ENCODE data around the gene ZNF536.
"Not testable (repeated sequence)": the region's sequence is repeated elsewhere in the genome, so short reads cannot be mapped to it uniquely, and the experiment has no call there.

ZNF536 gene

DNA sequence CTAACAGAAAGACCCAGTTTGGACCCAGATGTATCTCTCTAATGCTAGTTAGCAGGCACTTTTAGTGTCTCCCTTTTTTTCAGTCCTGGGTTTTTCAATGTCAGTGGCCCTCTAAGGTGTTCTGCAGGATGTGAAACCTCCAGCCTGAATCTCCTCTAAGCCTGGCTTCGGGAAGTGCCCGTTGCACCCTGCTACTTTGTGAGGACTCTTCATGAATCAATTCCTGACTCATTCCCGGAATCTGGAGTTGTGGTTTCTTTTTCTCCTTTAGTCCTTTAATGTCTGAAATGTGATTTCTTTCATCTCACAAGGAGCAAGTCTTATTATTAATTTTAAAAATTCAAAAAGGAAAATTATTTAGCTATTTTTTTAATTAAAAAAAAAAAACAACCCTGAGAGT is 116.0 kb downstream of the ZNF536 start:
- peaks cover 12% of the 10 kb centered on the region for H3K27me3 ChIP-seq (ENCODE audit: low read depth, low read length)
- H3K36me3 ChIP-seq (replicated peaks; ENCODE audit: low read depth, low read length) = no peaks in the 10 kb centered on the region
- TF ChIP-seq, protein P1, sequence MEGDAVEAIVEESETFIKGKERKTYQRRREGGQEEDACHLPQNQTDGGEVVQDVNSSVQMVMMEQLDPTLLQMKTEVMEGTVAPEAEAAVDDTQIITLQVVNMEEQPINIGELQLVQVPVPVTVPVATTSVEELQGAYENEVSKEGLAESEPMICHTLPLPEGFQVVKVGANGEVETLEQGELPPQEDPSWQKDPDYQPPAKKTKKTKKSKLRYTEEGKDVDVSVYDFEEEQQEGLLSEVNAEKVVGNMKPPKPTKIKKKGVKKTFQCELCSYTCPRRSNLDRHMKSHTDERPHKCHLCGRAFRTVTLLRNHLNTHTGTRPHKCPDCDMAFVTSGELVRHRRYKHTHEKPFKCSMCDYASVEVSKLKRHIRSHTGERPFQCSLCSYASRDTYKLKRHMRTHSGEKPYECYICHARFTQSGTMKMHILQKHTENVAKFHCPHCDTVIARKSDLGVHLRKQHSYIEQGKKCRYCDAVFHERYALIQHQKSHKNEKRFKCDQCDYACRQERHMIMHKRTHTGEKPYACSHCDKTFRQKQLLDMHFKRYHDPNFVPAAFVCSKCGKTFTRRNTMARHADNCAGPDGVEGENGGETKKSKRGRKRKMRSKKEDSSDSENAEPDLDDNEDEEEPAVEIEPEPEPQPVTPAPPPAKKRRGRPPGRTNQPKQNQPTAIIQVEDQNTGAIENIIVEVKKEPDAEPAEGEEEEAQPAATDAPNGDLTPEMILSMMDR (IDR thresholded peaks at IDR 0.05; ENCODE audit: low read depth, low read length) = no peak
- TF ChIP-seq EZH2phosphoT487 (IDR thresholded peaks at IDR 0.05; ENCODE audit: low read depth) = no peak
- H3K4me2 ChIP-seq (ENCODE audit: low read length) = no peak overlapping the region
- H3K4me1 ChIP-seq (ENCODE audit: low read length) = no peaks in the 10 kb centered on the region
- no peak overlapping the region for H2AFZ ChIP-seq (ENCODE audit: low read depth, low read length)
- H4K20me1 ChIP-seq (ENCODE audit: insufficient read depth, low read length) = no peaks in the 10 kb centered on the region
- no peaks in the 10 kb centered on the region for H3K79me2 ChIP-seq (ENCODE audit: low read length)
- no peak overlapping the region for H3K27ac ChIP-seq (ENCODE audit: low read length)
- H3K9ac ChIP-seq (ENCODE audit: low read length) = no peak overlapping the region
- no peak overlapping the region for H3K4me3 ChIP-seq (ENCODE audit: low read length)
- H3K9me3 ChIP-seq (ENCODE audit: insufficient read depth, low read length) = no peaks in the 10 kb centered on the region

DNA sequence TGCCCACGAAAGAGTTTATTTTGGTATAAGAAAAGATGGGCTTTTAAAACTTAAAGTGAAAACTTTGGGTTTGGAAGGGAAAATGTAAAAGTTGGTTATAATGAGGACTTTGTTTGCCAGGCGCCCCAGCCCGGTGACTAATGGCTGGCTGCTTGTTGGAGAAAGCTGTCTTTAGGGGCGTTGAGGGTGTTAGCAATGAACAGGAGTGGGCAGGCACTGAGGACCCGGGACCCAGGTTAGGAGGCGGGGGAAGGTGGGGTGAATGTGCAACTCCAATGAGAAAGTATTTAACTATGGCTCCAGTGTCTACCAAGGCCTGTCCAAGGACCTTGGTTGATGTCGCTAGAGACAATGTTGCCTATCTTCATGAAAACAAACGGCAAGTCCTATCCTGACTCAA is 118.6 kb downstream of the ZNF536 start:
- H3K36me3 ChIP-seq (replicated peaks; ENCODE audit: low read depth, low read length) = no peaks in the 10 kb centered on the region
- H3K27ac ChIP-seq (ENCODE audit: low read length) = no peak overlapping the region
- H3K27me3 ChIP-seq (ENCODE audit: low read depth, low read length) = peaks cover 12% of the 10 kb centered on the region
- TF ChIP-seq, protein P1 (IDR thresholded peaks at IDR 0.05; ENCODE audit: low read depth, low read length) = no peak
- no peak for TF ChIP-seq EZH2phosphoT487 (IDR thresholded peaks at IDR 0.05; ENCODE audit: low read depth)
- H3K79me2 ChIP-seq (ENCODE audit: low read length) = no peaks in the 10 kb centered on the region
- H2AFZ ChIP-seq (ENCODE audit: low read depth, low read length) = no peak overlapping the region
- no peak overlapping the region for H3K9ac ChIP-seq (ENCODE audit: low read length)
- H3K4me1 ChIP-seq (ENCODE audit: low read length) = no peaks in the 10 kb centered on the region
- H3K9me3 ChIP-seq (ENCODE audit: insufficient read depth, low read length) = no peaks in the 10 kb centered on the region
- no peak overlapping the region for H3K4me3 ChIP-seq (ENCODE audit: low read length)
- H4K20me1 ChIP-seq (ENCODE audit: insufficient read depth, low read length) = no peaks in the 10 kb centered on the region
- H3K4me2 ChIP-seq (ENCODE audit: low read length) = no peak overlapping the region

DNA sequence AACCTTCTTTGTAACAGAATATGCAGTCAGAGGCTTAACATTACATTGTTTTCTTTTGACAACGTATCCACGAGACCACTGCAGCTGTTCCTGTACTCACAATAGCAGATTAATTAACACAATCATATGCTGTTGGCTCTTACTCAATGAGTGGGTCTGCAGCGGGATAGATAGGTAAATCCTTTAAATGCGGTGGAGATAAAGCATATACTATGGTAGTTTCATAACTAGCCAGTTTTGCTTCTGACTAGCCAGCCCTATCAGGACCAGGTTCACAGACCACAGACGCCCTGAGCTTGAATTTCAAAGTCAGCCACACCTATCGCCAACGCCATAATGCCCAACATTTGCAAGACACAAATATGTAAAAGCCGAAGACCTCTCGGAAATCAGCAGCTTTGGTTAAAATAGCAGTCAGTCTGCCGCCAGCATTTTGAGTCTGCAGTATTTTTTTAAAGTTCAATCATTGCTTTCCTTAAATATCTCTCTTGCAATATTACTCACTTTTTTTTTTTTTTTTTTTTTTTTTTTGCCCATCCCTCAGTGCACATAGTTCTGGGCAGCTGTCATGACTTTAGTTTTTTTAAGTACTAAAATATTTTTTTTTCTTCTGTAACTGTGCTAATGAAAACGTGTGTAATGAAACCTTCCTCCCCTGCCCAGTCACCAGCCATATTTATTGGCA is 120.5 kb downstream of the ZNF536 start:
- H3K36me3 ChIP-seq (replicated peaks; ENCODE audit: low read depth, low read length) = no peaks in the 10 kb centered on the region
- no peaks in the 10 kb centered on the region for H3K79me2 ChIP-seq (ENCODE audit: low read length)
- no peak overlapping the region for H2AFZ ChIP-seq (ENCODE audit: low read depth, low read length)
- H3K9ac ChIP-seq (ENCODE audit: low read length) = no peak overlapping the region
- no peaks in the 10 kb centered on the region for H3K9me3 ChIP-seq (ENCODE audit: insufficient read depth, low read length)
- H4K20me1 ChIP-seq (ENCODE audit: insufficient read depth, low read length) = no peaks in the 10 kb centered on the region
- H3K4me2 ChIP-seq (ENCODE audit: low read length) = no peak overlapping the region
- no peak overlapping the region for H3K4me3 ChIP-seq (ENCODE audit: low read length)
- peaks cover 12% of the 10 kb centered on the region for H3K27me3 ChIP-seq (ENCODE audit: low read depth, low read length)
- TF ChIP-seq, protein P1 (IDR thresholded peaks at IDR 0.05; ENCODE audit: low read depth, low read length) = no peak
- TF ChIP-seq EZH2phosphoT487 (IDR thresholded peaks at IDR 0.05; ENCODE audit: low read depth) = no peak
- no peak overlapping the region for H3K27ac ChIP-seq (ENCODE audit: low read length)
- H3K4me1 ChIP-seq (ENCODE audit: low read length) = no peaks in the 10 kb centered on the region

DNA sequence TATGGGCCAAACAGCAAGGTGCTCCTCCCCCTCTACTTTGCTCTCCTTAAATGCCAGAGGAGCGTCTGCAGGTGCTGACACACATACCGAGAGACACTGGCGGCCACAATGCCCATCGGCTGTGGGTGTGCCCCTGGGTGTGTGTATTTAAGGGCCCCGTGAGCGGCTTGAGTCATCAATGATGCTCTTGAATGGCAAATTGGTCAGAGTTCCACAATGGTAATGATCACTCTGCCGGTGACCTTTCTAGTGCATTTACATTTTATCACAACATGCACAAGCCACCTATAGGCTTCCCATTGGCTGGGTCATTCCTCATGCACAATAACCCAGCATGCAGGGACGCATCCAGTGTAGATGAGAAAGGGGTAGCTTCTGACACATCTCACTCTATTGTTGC is 124.8 kb downstream of the ZNF536 start:
- TF ChIP-seq EZH2phosphoT487 (IDR thresholded peaks at IDR 0.05; ENCODE audit: low read depth) = no peak
- TF ChIP-seq, protein P1 (IDR thresholded peaks at IDR 0.05; ENCODE audit: low read depth, low read length) = no peak
- H4K20me1 ChIP-seq (ENCODE audit: insufficient read depth, low read length) = no peaks in the 10 kb centered on the region
- no peak overlapping the region for H3K4me2 ChIP-seq (ENCODE audit: low read length)
- H3K4me1 ChIP-seq (ENCODE audit: low read length) = no peaks in the 10 kb centered on the region
- H3K27me3 ChIP-seq (ENCODE audit: low read depth, low read length) = peaks cover 5% of the 10 kb centered on the region; the same call in 1 of the 2 replicates
- no peak overlapping the region for H3K9ac ChIP-seq (ENCODE audit: low read length)
- H2AFZ ChIP-seq (ENCODE audit: low read depth, low read length) = no peak overlapping the region
- no peak overlapping the region for H3K27ac ChIP-seq (ENCODE audit: low read length)
- no peaks in the 10 kb centered on the region for H3K36me3 ChIP-seq (replicated peaks; ENCODE audit: low read depth, low read length)
- no peak overlapping the region for H3K4me3 ChIP-seq (ENCODE audit: low read length)
- no peaks in the 10 kb centered on the region for H3K9me3 ChIP-seq (ENCODE audit: insufficient read depth, low read length)
- no peaks in the 10 kb centered on the region for H3K79me2 ChIP-seq (ENCODE audit: low read length)

DNA sequence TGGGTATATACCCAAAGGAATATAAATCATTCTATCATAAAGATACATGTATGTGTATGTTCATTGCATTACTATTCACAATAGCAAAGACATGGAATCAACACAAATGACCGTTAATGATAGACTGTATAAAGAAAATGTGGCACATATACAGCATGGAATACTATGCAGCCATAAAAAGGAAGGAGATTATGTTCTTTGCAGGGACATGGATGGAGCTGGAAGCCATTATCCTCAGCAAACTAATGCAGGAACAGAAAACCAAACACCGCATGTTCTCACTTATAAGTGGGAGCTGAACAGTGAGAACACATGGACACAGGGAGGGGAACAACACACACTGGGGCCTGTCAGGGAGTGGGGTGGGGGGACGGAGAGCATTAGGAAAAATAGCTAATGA is 125.9 kb downstream of the ZNF536 start:
- not testable (repeated sequence) for H3K36me3 ChIP-seq (replicated peaks; ENCODE audit: low read depth, low read length); H4K20me1 ChIP-seq (ENCODE audit: insufficient read depth, low read length); H3K9ac ChIP-seq (ENCODE audit: low read length); H3K27me3 ChIP-seq (ENCODE audit: low read depth, low read length); H3K4me1 ChIP-seq (ENCODE audit: low read length); H3K4me3 ChIP-seq (ENCODE audit: low read length); H3K4me2 ChIP-seq (ENCODE audit: low read length); H3K27ac ChIP-seq (ENCODE audit: low read length); H3K9me3 ChIP-seq (ENCODE audit: insufficient read depth, low read length); H2AFZ ChIP-seq (ENCODE audit: low read depth, low read length); H3K79me2 ChIP-seq (ENCODE audit: low read length)

All from OCI-LY3 (cell line).